CD4-positive, alpha-beta T cell (primary cell): Measurements from ENCODE around the gene GPC2. TPM values are rescaled to one million over a fixed set of nuclear protein-coding genes. Genes with fewer than 3 reads are reported as not detected.
"Not testable (repeated sequence)": the region's sequence is repeated elsewhere in the genome, so short reads cannot be mapped to it uniquely, and the experiment has no call there.

Source experiments
- ATAC-seq: fragments of 200-7000 bp; cut with Tn5 transposase; one replicate; pipeline ENCODE4 v1.10.0; 2022; ENCODE audit warnings: mild to moderate bottlenecking; ENCODE audit not compliant: poor library complexity
- CTCF ChIA-PET: fragments of 350-600 bp; sonication (Branson Sonifier 250); formaldehyde crosslinking; loops from one replicate; lab custom pipeline; 2021; ENCODE audit warnings: antibody characterized with exemption, inconsistent platforms; lab: Charles Lee
- POLR2A ChIA-PET: fragments of 350-600 bp; sonication (Branson Sonifier 250); formaldehyde crosslinking; loops from one replicate; lab custom pipeline; 2021; ENCODE audit warnings: antibody characterized with exemption, inconsistent platforms; lab: Charles Lee
- DNase-seq, 14 experiments: peaks; one replicate each; pipeline ENCODE4 v3.0.0-alpha.2; 2013 to 2020; ENCODE audit warnings: mixed read lengths in 2 of 14
- H3K27ac ChIP-seq, 2 donors: one replicate each; pipeline versions ENCODE4 v1.5.1 to v1.7.0; 2013; ENCODE audit warnings: low read length in 2 of 2, low read depth in 1 of 2, mild to moderate bottlenecking in 1 of 2
- H3K27me3 ChIP-seq, 2 experiments: 1 replicate in 1 of 2; 2 replicates in 1 of 2; pipeline versions ENCODE4 v1.6.1 to v1.7.0; 2013; ENCODE audit warnings: low read length in 2 of 2, control low read depth in 1 of 2, mild to moderate bottlenecking in 1 of 2, moderate library complexity in 1 of 2; ENCODE audit not compliant: insufficient read depth in 2 of 2, control insufficient read depth in 1 of 2
- H3K36me3 ChIP-seq: one replicate; pipeline ENCODE4 v1.6.1; 2013; ENCODE audit warnings: low read length, control low read depth; ENCODE audit not compliant: insufficient read depth
- H3K4me1 ChIP-seq: one replicate; pipeline ENCODE4 v1.6.1; 2013; ENCODE audit warnings: low read length, control low read depth; ENCODE audit not compliant: insufficient read depth
- H3K4me3 ChIP-seq: one replicate; pipeline ENCODE4 v1.5.1; 2013; ENCODE audit warnings: mild to moderate bottlenecking, low read length, moderate library complexity
- H3K9me3 ChIP-seq, 2 experiments: 1 replicate in 1 of 2; 2 replicates in 1 of 2; pipeline versions ENCODE4 v1.6.1 to v1.7.0; 2013; ENCODE audit warnings: low read length in 2 of 2, mild to moderate bottlenecking in 2 of 2, control low read depth in 1 of 2, moderate library complexity in 1 of 2; ENCODE audit not compliant: control insufficient read depth in 1 of 2, insufficient read depth in 1 of 2
- H3K27ac Mint-ChIP-seq: one replicate; pipeline ENCODE4 v1.8.0; 2020; ENCODE audit warnings: mixed read lengths
- H3K27me3 Mint-ChIP-seq: one replicate; pipeline ENCODE4 v1.8.0; 2021; ENCODE audit warnings: mixed read lengths
- H3K36me3 Mint-ChIP-seq: one replicate; pipeline ENCODE4 v1.8.0; 2021; ENCODE audit warnings: low read depth, mixed read lengths
- H3K4me1 Mint-ChIP-seq: one replicate; pipeline ENCODE4 v1.8.0; 2021; ENCODE audit warnings: low read depth, mixed read lengths
- H3K4me3 Mint-ChIP-seq: one replicate; pipeline ENCODE4 v1.8.0; 2020; ENCODE audit warnings: mild to moderate bottlenecking, mixed read lengths
- H3K9me3 Mint-ChIP-seq: one replicate; pipeline ENCODE4 v1.8.0; 2020; ENCODE audit warnings: mixed read lengths
- intact Hi-C, 2 experiments: fragments of 100-400 bp; cut with DNase I in 1 of 2; cut with micrococcal nuclease in 1 of 2; formaldehyde crosslinking; loops; one replicate each; pipeline versions ENCODE4 v1.15.1 to v1.9.0; 2023 to 2025; cut with DNase I, micrococcal nuclease
- total RNA-seq, 174 experiments: library from RNA in 2 of 174; stranded (reverse) in 2 of 174; gene quantifications; one replicate each; pipeline ENCODE4 v1.2.3 and lab custom pipeline; 2021 to 2026
- TF ChIP-seq, protein P1 (sequence below): fragments of 200-600 bp; IDR thresholded peaks from one replicate; pipeline ENCODE4 v1.8.0; 2022; ENCODE audit warnings: antibody characterized with exemption, mild to moderate bottlenecking

Gene GPC2
- total RNA-seq, 2 experiments from 2014 or later: 16.4 to 18.7 TPM

DNA sequence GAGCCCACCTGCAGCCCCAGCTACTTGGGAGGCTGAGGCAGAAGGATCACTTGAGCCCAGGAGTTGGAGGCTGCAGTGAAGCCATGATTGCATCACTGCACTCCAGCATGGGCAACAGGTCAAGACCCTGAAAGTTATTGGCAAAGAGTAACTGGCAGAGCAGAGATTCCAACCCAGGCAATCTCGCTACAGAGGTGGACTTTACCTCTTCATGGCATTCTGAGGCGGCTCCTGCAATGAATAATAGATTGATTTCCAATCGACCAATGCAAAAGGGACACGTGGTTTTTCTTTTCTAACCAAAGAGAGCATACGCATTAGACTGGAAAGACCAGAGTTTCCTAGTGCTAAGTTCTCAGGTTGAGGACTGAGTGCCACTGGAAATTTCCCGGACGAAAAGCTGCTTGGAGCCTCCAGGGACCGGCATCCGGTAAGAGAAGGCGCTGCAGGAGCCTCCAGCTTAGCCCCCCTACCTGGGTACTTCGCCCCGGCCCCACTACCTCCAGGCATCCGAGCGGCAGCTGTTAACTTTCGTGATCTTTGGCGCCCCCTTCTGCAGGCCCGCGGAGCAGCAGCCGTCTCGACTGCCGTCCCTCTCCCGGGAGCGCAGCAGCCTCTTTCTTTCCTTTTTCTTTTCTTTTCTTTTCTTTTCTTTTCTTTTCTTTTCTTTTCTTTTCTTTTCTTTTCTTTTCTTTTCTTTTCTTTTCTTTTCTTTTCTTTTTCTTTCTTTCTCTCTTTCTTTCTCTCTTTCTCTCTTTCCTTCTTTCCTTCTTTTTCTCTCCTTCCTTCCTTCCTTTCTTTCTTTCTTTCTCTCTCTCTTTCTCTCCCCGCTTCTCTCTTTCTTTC, 46.4 kb downstream of the GPC2 start:
- peaks cover 22% of the 10 kb centered on the region for H3K4me1 Mint-ChIP-seq
- no peaks in the 10 kb centered on the region for H3K9me3 Mint-ChIP-seq
- H3K9me3 ChIP-seq: no peaks in the 10 kb centered on the region
- DNase-seq (peak; percentile 78 to 93 (median 87)), ATAC-seq (peak; percentile 19)
- intact Hi-C loops: loop anchor here (1.0 to 5.0 kb wide), 6 partner anchors 30 to 218 kb away; partner anchors contain the start of genes AP4M1 (in 1 of the 2), AZGP1 (in 1 of the 2) and MCM7 (in 1 of the 2)
- TF ChIP-seq, protein P1, sequence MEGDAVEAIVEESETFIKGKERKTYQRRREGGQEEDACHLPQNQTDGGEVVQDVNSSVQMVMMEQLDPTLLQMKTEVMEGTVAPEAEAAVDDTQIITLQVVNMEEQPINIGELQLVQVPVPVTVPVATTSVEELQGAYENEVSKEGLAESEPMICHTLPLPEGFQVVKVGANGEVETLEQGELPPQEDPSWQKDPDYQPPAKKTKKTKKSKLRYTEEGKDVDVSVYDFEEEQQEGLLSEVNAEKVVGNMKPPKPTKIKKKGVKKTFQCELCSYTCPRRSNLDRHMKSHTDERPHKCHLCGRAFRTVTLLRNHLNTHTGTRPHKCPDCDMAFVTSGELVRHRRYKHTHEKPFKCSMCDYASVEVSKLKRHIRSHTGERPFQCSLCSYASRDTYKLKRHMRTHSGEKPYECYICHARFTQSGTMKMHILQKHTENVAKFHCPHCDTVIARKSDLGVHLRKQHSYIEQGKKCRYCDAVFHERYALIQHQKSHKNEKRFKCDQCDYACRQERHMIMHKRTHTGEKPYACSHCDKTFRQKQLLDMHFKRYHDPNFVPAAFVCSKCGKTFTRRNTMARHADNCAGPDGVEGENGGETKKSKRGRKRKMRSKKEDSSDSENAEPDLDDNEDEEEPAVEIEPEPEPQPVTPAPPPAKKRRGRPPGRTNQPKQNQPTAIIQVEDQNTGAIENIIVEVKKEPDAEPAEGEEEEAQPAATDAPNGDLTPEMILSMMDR: peak; percentile 98
- ChIA-PET POLR2A (interaction anchor here (0.6 to 3.7 kb wide), 11 partner anchors 9 to 298 kb away, joined by 3 to 29 read pairs (median 6); partner anchors contain the start of genes CNPY4, LAMTOR4, TRIM4 and ZCWPW1), CTCF (interaction anchor here (0.6 to 2.3 kb wide), 18 partner anchors 10 to 277 kb away, joined by 3 to 14 read pairs (median 4); partner anchors contain the start of genes AP4M1, COPS6, GAL3ST4 and LAMTOR4)
- peaks cover 11% of the 10 kb centered on the region for H3K36me3 Mint-ChIP-seq
- H3K4me1 ChIP-seq: peaks cover 31% of the 10 kb centered on the region
- H3K36me3 ChIP-seq: no peaks in the 10 kb centered on the region
- no peaks in the 10 kb centered on the region for H3K27me3 ChIP-seq
- no peak overlapping the region for H3K27ac ChIP-seq
- H3K4me3 ChIP-seq: peak overlapping the region; percentile 10
- peak overlapping the region; percentile 45 for H3K4me3 Mint-ChIP-seq
- H3K27me3 Mint-ChIP-seq: no peaks in the 10 kb centered on the region
- H3K27ac Mint-ChIP-seq: peak overlapping the region; percentile 30

DNA sequence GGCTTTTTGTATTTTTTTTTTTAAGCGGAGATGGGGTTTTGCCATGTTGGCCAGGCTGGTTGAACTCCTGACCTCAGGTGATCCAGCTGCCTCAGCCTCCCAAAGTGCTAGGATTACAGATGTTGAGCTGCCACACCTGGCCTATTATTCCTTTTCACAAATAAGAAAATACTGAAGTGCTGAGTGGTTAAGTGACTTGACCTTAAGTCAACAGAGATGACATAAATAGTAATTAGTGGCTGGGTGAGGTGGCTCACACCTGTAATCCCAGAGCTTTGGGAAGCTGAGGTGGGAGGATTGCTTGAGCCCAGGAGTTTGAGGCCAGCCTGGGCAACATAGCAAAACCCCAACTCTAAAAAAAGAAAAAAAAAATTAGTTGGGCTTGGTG, 47.0 kb downstream of the GPC2 start:
- H3K27me3 Mint-ChIP-seq, ATAC-seq, H3K4me3 Mint-ChIP-seq, H3K27me3 ChIP-seq, H3K4me3 ChIP-seq, H3K27ac Mint-ChIP-seq, H3K36me3 ChIP-seq, DNase-seq, H3K9me3 ChIP-seq, H3K9me3 Mint-ChIP-seq, H3K27ac ChIP-seq: not testable (repeated sequence)
- H3K36me3 Mint-ChIP-seq: peaks cover 11% of the 10 kb centered on the region
- ChIA-PET CTCF (interaction anchor here (0.6 to 2.3 kb wide), 11 partner anchors 8 to 135 kb away, joined by 3 to 14 read pairs (median 5); partner anchors contain the start of genes AP4M1, GAL3ST4 and LAMTOR4), POLR2A (interaction anchor here (0.6 to 3.7 kb wide), 9 partner anchors 8 to 298 kb away, joined by 3 to 29 read pairs (median 6); partner anchors contain the start of genes CNPY4, LAMTOR4 and ZCWPW1)
- H3K4me1 ChIP-seq: peaks cover 37% of the 10 kb centered on the region
- peaks cover 25% of the 10 kb centered on the region for H3K4me1 Mint-ChIP-seq
- intact Hi-C loops: loop anchor here (2.0 to 5.0 kb wide), 3 partner anchors 135 to 217 kb away; partner anchors contain the start of gene AZGP1 (in 1 of the 2)

DNA sequence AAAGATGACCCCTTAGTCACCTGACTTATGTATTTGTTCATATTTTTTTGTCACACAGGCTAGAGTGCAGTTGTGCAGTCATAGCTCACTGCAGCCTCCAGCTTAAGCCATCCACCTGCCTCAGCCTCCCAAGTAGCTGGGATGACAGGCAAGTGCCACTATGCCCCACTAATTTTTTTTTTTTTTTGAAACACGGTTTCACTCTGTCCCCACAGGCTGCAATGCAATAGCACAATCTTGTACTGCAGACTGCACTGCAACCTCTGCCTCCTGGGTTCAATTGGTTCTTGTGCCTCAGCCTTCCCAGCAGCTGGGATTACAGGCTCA, 48.6 kb downstream of the GPC2 start:
- Mint-ChIP-seq H3K4me1 (peaks cover 36% of the 10 kb centered on the region), H3K9me3 (no peaks in the 10 kb centered on the region), H3K4me3 (peak overlapping the region; percentile 87), H3K27ac (peak overlapping the region; percentile 80), H3K27me3 (no peaks in the 10 kb centered on the region), H3K36me3 (peaks cover 21% of the 10 kb centered on the region)
- TF ChIP-seq, protein P1: no peak
- Histone ChIP-seq H3K27ac (no peak overlapping the region), H3K4me3 (no peak overlapping the region), H3K4me1 (peaks cover 44% of the 10 kb centered on the region), H3K27me3 (no peaks in the 10 kb centered on the region), H3K9me3 (no peaks in the 10 kb centered on the region), H3K36me3 (peaks cover 13% of the 10 kb centered on the region)
- DNase-seq: no peak
- intact Hi-C loops: no loop called here
- ATAC-seq: no peak
- POLR2A ChIA-PET: interaction anchor here (1.0 to 3.7 kb wide), 6 partner anchors 8 to 135 kb away, joined by 3 to 29 read pairs (median 8); partner anchors contain the start of genes AP4M1, CNPY4, LAMTOR4 and MCM7
- CTCF ChIA-PET: interaction anchor here (0.7 to 1.2 kb wide), 2 partner anchors 27 to 53 kb away, joined by 3 read pairs; no protein-coding TSS in a partner anchor
